ENCODE data around the gene NDUFA13. TPM values are rescaled to one million over a fixed set of nuclear protein-coding genes. Genes with fewer than 3 reads are reported as not detected.
A peak's percentile ranks its signal among the peaks of the same experiment; 100 is the strongest.

The NDUFA13 gene
- total RNA-seq, 4 donors from 2014 or later = 21.1 to 100 (median 76.0) TPM

DNA sequence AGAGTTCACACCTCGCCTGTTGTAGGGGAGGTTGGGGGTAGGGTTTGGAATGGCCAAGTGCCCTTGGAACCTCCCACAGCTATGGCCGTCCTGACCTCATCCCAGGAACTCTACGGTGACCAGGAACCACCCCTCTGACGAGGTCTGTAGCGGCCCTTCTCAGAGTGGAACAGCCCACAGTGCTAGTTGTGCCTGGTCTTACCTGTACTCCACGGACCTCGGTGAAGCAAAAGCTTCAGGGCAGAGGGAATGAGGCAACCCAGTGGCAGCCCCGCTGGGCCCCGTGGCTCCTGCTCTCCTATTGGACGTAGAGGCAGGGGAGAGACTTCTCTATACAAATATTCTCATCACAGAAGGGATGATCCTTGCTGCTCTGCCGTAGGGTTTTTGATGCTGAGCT is 7.8 kb upstream of the NDUFA13 start:
- 85% methylated on average over 11 of the region's 11 CpGs; no CpG with 5 or more reads in 1 of the 2 donors for WGBS, 2 donors (ENCODE audit: low coverage in 1 of 2)
- in situ Hi-C loops (cut with MboI; ENCODE audit: low pct_ligation_motif_present in 1 of 4, low pct_unique_long_range_greater_than_20kb in 1 of 4, low sequenced_read_pairs in 3 of 4) = no loop called here

DNA sequence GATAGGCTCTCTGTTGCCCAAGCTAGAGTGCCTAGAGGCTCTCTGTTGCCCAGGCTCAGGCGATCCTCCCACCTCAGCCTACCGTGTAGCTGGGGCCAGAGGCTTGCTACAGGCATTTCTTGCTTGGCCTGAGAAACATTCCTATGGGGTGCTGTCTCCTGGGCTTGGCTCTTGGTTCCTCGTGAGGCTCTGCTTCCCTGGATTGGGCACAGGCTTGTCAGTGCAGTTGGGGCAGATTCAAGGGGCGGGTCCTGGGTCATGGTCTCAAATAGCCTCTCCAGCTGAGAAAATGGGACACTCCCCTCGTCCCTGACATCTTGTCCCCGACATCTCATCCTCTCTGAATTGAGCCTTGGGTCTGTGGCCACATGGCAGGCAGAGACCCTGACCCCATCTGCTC is 5.6 kb upstream of the NDUFA13 start:
- intact Hi-C loops (cut with DNase I; ENCODE audit: low total_unique reads) (no loop called here), in situ Hi-C loops (cut with MboI; ENCODE audit: low pct_ligation_motif_present in 1 of 4, low pct_unique_long_range_greater_than_20kb in 1 of 4, low sequenced_read_pairs in 3 of 4) (no loop called here)
- Histone ChIP-seq H3K9me3 (no peaks in the 10 kb centered on the region), H3K27me3 (no peaks in the 10 kb centered on the region), H3K27ac (no peak overlapping the region), H3K4me3 (no peak overlapping the region), H3K4me1 (peaks cover 0 to 8% (median 4%) of the 10 kb centered on the region in 4 donors), H3K36me3 (peaks cover 0 to 8% (median 2%) of the 10 kb centered on the region in 4 donors)
- TF ChIP-seq POLR2A (IDR thresholded peaks at IDR 0.05) = no peak
- no peak for DNase-seq
- 56% methylated on average over 3 of the region's 6 CpGs; no CpG with 5 or more reads in 1 of the 2 donors for WGBS, 2 donors (ENCODE audit: low coverage in 1 of 2)

More for the DNA sequence above, 7.8 kb upstream of the NDUFA13 start:
- DNase-seq = no peak
- Histone ChIP-seq H3K9me3 (no peaks in the 10 kb centered on the region), H3K4me1 (peaks cover 0 to 3% (median 1%) of the 10 kb centered on the region in 4 donors), H3K27me3 (no peaks in the 10 kb centered on the region), H3K27ac (no peak overlapping the region), H3K36me3 (peaks cover 0 to 13% (median 6%) of the 10 kb centered on the region in 4 donors), H3K4me3 (no peak overlapping the region)
- no peak for TF ChIP-seq EP300 (IDR thresholded peaks at IDR 0.05; ENCODE audit: low read depth)
- TF ChIP-seq POLR2A (IDR thresholded peaks at IDR 0.05) = no peak
- TF ChIP-seq, protein P1, sequence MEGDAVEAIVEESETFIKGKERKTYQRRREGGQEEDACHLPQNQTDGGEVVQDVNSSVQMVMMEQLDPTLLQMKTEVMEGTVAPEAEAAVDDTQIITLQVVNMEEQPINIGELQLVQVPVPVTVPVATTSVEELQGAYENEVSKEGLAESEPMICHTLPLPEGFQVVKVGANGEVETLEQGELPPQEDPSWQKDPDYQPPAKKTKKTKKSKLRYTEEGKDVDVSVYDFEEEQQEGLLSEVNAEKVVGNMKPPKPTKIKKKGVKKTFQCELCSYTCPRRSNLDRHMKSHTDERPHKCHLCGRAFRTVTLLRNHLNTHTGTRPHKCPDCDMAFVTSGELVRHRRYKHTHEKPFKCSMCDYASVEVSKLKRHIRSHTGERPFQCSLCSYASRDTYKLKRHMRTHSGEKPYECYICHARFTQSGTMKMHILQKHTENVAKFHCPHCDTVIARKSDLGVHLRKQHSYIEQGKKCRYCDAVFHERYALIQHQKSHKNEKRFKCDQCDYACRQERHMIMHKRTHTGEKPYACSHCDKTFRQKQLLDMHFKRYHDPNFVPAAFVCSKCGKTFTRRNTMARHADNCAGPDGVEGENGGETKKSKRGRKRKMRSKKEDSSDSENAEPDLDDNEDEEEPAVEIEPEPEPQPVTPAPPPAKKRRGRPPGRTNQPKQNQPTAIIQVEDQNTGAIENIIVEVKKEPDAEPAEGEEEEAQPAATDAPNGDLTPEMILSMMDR (IDR thresholded peaks at IDR 0.05) = no peak
- TF ChIP-seq POLR2AphosphoS5 (IDR thresholded peaks at IDR 0.05) = no peak
- intact Hi-C loops (cut with DNase I; ENCODE audit: low total_unique reads) = no loop called here

- in situ Hi-C loops (cut with MboI; ENCODE audit: low pct_ligation_motif_present in 1 of 4, low pct_unique_long_range_greater_than_20kb in 1 of 4, low sequenced_read_pairs in 3 of 4) (no loop called here), intact Hi-C loops (cut with DNase I; ENCODE audit: low total_unique reads) (no loop called here)
- Histone ChIP-seq H3K27me3 (no peaks in the 10 kb centered on the region), H3K4me1 (peaks cover 6 to 28% (median 19%) of the 10 kb centered on the region in 4 donors), H3K27ac (peak overlapping the region in 1 of 4 donors; percentile 51), H3K9me3 (no peaks in the 10 kb centered on the region), H3K4me3 (peak overlapping the region in 1 of 4 donors; percentile 13), H3K36me3 (no peaks in the 10 kb centered on the region)
- DNase-seq = no peak
- TF ChIP-seq EP300 (IDR thresholded peaks at IDR 0.05; ENCODE audit: low read depth) = no peak
- no peak for TF ChIP-seq POLR2AphosphoS5 (IDR thresholded peaks at IDR 0.05)
- TF ChIP-seq, protein P1 (IDR thresholded peaks at IDR 0.05) = no peak
- no peak for TF ChIP-seq POLR2A (IDR thresholded peaks at IDR 0.05)
- 89 to 92% methylated on average over 4 to 17 of the region's 17 CpGs for WGBS, 2 donors (ENCODE audit: low coverage in 1 of 2)
These were observed 2.3 kb upstream of the NDUFA13 start for GRCh38 chr19:19513682-19514081.

DNA sequence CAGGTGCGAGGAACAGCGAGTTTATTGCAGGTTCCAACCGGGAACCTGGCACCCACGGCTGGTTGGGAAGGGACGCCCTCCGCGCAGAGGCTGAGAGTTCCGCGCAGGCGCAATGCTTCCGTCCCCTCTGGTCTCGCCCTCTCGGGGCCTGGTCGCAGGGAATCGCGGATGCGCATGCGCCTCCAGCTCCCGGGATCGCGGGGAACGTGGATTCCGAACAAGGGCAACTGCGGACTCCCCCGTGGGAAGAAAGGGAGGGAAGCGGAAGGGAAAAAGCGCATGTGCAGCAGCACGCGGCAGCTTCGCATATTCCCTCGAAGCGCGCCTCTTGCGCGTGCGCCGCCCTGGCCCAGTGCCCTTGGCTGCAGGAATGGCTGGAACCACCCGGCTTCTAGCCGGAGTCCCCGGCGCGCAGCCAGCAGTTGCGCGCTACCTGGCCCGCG is 1.8 kb upstream of the NDUFA13 start:
- Histone ChIP-seq H3K4me3 (peak overlapping the region in 1 of 4 donors; percentile 13), H3K27ac (peak overlapping the region in 2 of 4 donors; percentile 30 to 64)
- intact Hi-C loops (cut with DNase I; ENCODE audit: low total_unique reads) = no loop called here

More for the DNA sequence above, 1.8 kb upstream of the NDUFA13 start:
- H3K9me3 ChIP-seq = no peaks in the 10 kb centered on the region
- peaks cover 6 to 30% (median 19%) of the 10 kb centered on the region in 4 donors for H3K4me1 ChIP-seq
- in situ Hi-C loops (cut with MboI; ENCODE audit: low pct_ligation_motif_present in 1 of 4, low pct_unique_long_range_greater_than_20kb in 1 of 4, low sequenced_read_pairs in 3 of 4) = no loop called here
- peak; percentile 60 for DNase-seq
- TF ChIP-seq POLR2A (IDR thresholded peaks at IDR 0.05) (no peak), EP300 (IDR thresholded peaks at IDR 0.05; ENCODE audit: low read depth) (no peak), POLR2AphosphoS5 (IDR thresholded peaks at IDR 0.05) (peak in 1 of 3 donors; percentile 12)
- TF ChIP-seq, protein P1 (IDR thresholded peaks at IDR 0.05) = no peak
- no peaks in the 10 kb centered on the region for H3K36me3 ChIP-seq
- WGBS, 2 donors (ENCODE audit: low coverage in 1 of 2) = 73% methylated on average over 46 of the region's 46 CpGs; no CpG with 5 or more reads in 1 of the 2 donors
- no peaks in the 10 kb centered on the region for H3K27me3 ChIP-seq
